NCI-H524 treated with DMSO at 0.1 percent for 48 hours (cell line): Measurements from ENCODE around the gene CNST.
"Not testable (repeated sequence)": the region's sequence is repeated elsewhere in the genome, so short reads cannot be mapped to it uniquely, and the experiment has no call there.

Experiments
- DNase-seq: peaks from one replicate; lab custom pipeline; 2025; lab: John Stamatoyannopoulos, UW

CNST gene

GRCh38 chr1:246678816-246679793, 112.8 kb downstream of the CNST start:
- DNase-seq: no peak

GRCh38 chr1:246679794-246680177, 113.5 kb downstream of the CNST start:
- no peak for DNase-seq

- no peak for DNase-seq
These were observed 113.9 kb downstream of the CNST start for GRCh38 chr1:246680190-246680589.

GRCh38 chr1:246680696-246681130, 114.5 kb downstream of the CNST start:
- DNase-seq: peak; percentile 74

- DNase-seq: peak; percentile 40
These were observed 115.9 kb downstream of the CNST start for GRCh38 chr1:246681900-246682895.

- DNase-seq: no peak
These were observed 117.3 kb downstream of the CNST start for GRCh38 chr1:246683521-246683920.

- no peak for DNase-seq
These were observed 120.7 kb downstream of the CNST start for GRCh38 chr1:246687002-246687401.

GRCh38 chr1:246689409-246690008, 123.3 kb downstream of the CNST start:
- peak; percentile 26 for DNase-seq

GRCh38 chr1:246690100-246690499, 123.8 kb downstream of the CNST start:
- no peak for DNase-seq

GRCh38 chr1:246691622-246692495, 125.6 kb downstream of the CNST start:
- no peak for DNase-seq

GRCh38 chr1:246694213-246694895, 128.1 kb downstream of the CNST start:
- not testable (repeated sequence) for DNase-seq

GRCh38 chr1:246695136-246695535, 128.9 kb downstream of the CNST start:
- no peak for DNase-seq

GRCh38 chr1:246695666-246696065, 129.4 kb downstream of the CNST start:
- no peak for DNase-seq

- no peak for DNase-seq
These were observed 132.3 kb downstream of the CNST start for GRCh38 chr1:246698466-246699094.

GRCh38 chr1:246699095-246699735, 133.0 kb downstream of the CNST start:
- peak; percentile 48 for DNase-seq

- no peak for DNase-seq
These were observed 137.3 kb downstream of the CNST start for GRCh38 chr1:246703581-246703980.

- DNase-seq: no peak
These were observed 139.1 kb downstream of the CNST start for GRCh38 chr1:246705368-246705767.

GRCh38 chr1:246708166-246708565, 141.9 kb downstream of the CNST start:
- DNase-seq: no peak

GRCh38 chr1:246709196-246709595, 142.9 kb downstream of the CNST start:
- no peak for DNase-seq
